Measurements from ENCODE around the gene CACNG3. TPM values are rescaled to one million over a fixed set of nuclear protein-coding genes. Genes with fewer than 3 reads are reported as not detected.

CACNG3 gene
- polyA plus RNA-seq, 1 donor from 2014 or later = not detected

DNA sequence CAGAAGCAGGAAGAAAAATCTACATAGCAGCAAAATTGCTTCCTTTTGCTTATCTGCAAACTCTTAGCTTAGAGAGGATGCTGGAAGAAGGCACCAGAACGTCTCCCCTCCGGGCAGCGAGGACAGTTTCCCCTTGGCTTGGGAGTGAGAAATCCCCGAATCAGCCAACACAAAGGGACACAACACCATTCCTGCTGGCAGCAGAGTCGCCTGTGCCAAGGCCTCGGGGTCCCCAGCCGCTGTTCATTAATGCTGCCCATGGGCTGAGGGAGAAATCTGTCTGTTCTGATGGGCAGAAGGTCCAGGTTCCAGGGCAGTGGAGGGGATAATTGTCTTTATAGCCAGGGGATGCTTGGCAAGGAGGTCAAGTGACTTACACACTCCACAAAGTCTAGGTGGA lies 38.0 kb downstream of the CACNG3 start:
- Histone ChIP-seq H3K9me3 (ENCODE audit: low read length) (peaks cover 1% of the 10 kb centered on the region), H3K27me3 (ENCODE audit: insufficient read depth, low read depth, low read length) (no peaks in the 10 kb centered on the region), H3K27ac (ENCODE audit: low read length) (no peak overlapping the region), H3F3A (ENCODE audit: insufficient read depth, low read length, poor library complexity, severe bottlenecking) (no peaks in the 10 kb centered on the region), H3K79me2 (replicated peaks; ENCODE audit: insufficient read depth, low read length) (no peaks in the 10 kb centered on the region), H3K36me3 (ENCODE audit: insufficient read depth, low read length) (no peaks in the 10 kb centered on the region), H3K9me2 (ENCODE audit: insufficient read depth, low read length) (no peaks in the 10 kb centered on the region), H3K9ac (ENCODE audit: low read length) (no peak overlapping the region), H4K20me1 (ENCODE audit: insufficient read depth) (no peaks in the 10 kb centered on the region), H3K4me3 (ENCODE audit: low read length) (no peak overlapping the region), H2AFZ (ENCODE audit: low read depth, low read length) (no peak overlapping the region), H3K4me2 (ENCODE audit: low read length) (no peak overlapping the region)
- no peak for TF ChIP-seq RAD21 (conservative IDR thresholded peaks at IDR 0.05)
- TF ChIP-seq REST (IDR thresholded peaks at IDR 0.05; ENCODE audit: borderline replicate concordance) = no peak
- TF ChIP-seq EP300 (conservative IDR thresholded peaks at IDR 0.05; ENCODE audit: poor library complexity, severe bottlenecking) = no peak
- no peak for TF ChIP-seq EZH2 (IDR thresholded peaks at IDR 0.05; ENCODE audit: borderline replicate concordance, insufficient read depth, low read length, poor library complexity, severe bottlenecking)
- no peak for TF ChIP-seq MXI1 (conservative IDR thresholded peaks at IDR 0.05; ENCODE audit: poor library complexity, severe bottlenecking)
- TF ChIP-seq TAF1 (IDR thresholded peaks at IDR 0.05; ENCODE audit: low read depth) = no peak
- no peak for TF ChIP-seq POLR2AphosphoS5 (IDR thresholded peaks at IDR 0.05)
- no peak for TF ChIP-seq SMC3 (conservative IDR thresholded peaks at IDR 0.05; ENCODE audit: poor library complexity)
- TF ChIP-seq, protein P1, sequence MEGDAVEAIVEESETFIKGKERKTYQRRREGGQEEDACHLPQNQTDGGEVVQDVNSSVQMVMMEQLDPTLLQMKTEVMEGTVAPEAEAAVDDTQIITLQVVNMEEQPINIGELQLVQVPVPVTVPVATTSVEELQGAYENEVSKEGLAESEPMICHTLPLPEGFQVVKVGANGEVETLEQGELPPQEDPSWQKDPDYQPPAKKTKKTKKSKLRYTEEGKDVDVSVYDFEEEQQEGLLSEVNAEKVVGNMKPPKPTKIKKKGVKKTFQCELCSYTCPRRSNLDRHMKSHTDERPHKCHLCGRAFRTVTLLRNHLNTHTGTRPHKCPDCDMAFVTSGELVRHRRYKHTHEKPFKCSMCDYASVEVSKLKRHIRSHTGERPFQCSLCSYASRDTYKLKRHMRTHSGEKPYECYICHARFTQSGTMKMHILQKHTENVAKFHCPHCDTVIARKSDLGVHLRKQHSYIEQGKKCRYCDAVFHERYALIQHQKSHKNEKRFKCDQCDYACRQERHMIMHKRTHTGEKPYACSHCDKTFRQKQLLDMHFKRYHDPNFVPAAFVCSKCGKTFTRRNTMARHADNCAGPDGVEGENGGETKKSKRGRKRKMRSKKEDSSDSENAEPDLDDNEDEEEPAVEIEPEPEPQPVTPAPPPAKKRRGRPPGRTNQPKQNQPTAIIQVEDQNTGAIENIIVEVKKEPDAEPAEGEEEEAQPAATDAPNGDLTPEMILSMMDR (IDR thresholded peaks at IDR 0.05; ENCODE audit: poor library complexity, severe bottlenecking) = no peak

DNA sequence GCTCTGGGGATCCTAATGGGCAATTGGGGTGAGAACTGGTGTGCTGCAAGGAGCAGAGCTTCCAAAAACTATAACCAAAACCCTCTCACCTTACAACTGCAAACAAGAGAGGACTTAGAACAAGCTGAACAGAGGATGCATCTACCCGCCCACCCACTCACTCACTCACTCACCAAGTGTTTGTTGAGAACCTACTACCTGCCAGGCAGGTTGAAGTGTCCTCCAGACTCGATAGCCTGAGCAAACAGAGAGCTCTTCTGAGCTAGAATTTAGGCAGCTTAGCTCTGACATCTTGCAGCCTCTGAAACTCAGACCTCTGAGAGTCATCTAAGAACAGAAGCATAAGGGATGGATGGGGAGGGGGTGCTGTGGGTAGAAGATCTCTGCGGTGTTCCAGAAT lies 41.2 kb downstream of the CACNG3 start:
- TF ChIP-seq POLR2AphosphoS5 (IDR thresholded peaks at IDR 0.05) (no peak), TAF1 (IDR thresholded peaks at IDR 0.05; ENCODE audit: low read depth) (no peak), SMC3 (conservative IDR thresholded peaks at IDR 0.05; ENCODE audit: poor library complexity) (no peak), MXI1 (conservative IDR thresholded peaks at IDR 0.05; ENCODE audit: poor library complexity, severe bottlenecking) (no peak), EP300 (conservative IDR thresholded peaks at IDR 0.05; ENCODE audit: poor library complexity, severe bottlenecking) (no peak), REST (IDR thresholded peaks at IDR 0.05; ENCODE audit: borderline replicate concordance) (no peak), RAD21 (conservative IDR thresholded peaks at IDR 0.05) (no peak), EZH2 (IDR thresholded peaks at IDR 0.05; ENCODE audit: borderline replicate concordance, insufficient read depth, low read length, poor library complexity, severe bottlenecking) (no peak)
- TF ChIP-seq, protein P1 (IDR thresholded peaks at IDR 0.05; ENCODE audit: poor library complexity, severe bottlenecking) = no peak
- no peak overlapping the region for H3K9ac ChIP-seq (ENCODE audit: low read length)
- no peaks in the 10 kb centered on the region for H3K27me3 ChIP-seq (ENCODE audit: insufficient read depth, low read depth, low read length)
- no peaks in the 10 kb centered on the region for H3K9me2 ChIP-seq (ENCODE audit: insufficient read depth, low read length)
- no peak overlapping the region for H3K4me3 ChIP-seq (ENCODE audit: low read length)
- no peaks in the 10 kb centered on the region for H4K20me1 ChIP-seq (ENCODE audit: insufficient read depth)
- no peak overlapping the region for H3K4me2 ChIP-seq (ENCODE audit: low read length)
- H3K27ac ChIP-seq (ENCODE audit: low read length) = no peak overlapping the region
- no peaks in the 10 kb centered on the region for H3K79me2 ChIP-seq (replicated peaks; ENCODE audit: insufficient read depth, low read length)
- H2AFZ ChIP-seq (ENCODE audit: low read depth, low read length) = no peak overlapping the region
- H3K36me3 ChIP-seq (ENCODE audit: insufficient read depth, low read length) = no peaks in the 10 kb centered on the region
- no peaks in the 10 kb centered on the region for H3F3A ChIP-seq (ENCODE audit: insufficient read depth, low read length, poor library complexity, severe bottlenecking)
- peaks cover 5% of the 10 kb centered on the region for H3K9me3 ChIP-seq (ENCODE audit: low read length)

All from neural cell (in vitro differentiated cells).